K562 (cell line): ENCODE results near the gene TOMM70. TPM values are rescaled to one million over a fixed set of nuclear protein-coding genes. Genes with fewer than 3 reads are reported as not detected.

ENCODE experiments used
- ATAC-seq: fragments of 200-7000 bp; cut with Tn5 transposase; 3 replicates; pipeline ENCODE4 v1.9.1; 2020; ENCODE audit warnings: moderate library complexity
- BruUV-seq: library from RNA; stranded (reverse); fragments of 400-500 nt; replicated peaks from 2 replicates; lab custom pipeline; 2021; lab: Mats Ljungman, UMichigan
- CTCF ChIA-PET: fragments of 300-600 bp; formaldehyde crosslinking; extraction: SDS; loops from one replicate; lab custom pipeline; 2021; ENCODE audit warnings: low intra/inter-chr PET ratio; lab: Yijun Ruan, JAX
- POLR2A ChIA-PET: fragments of 300-600, 350-650 bp; sonication (Branson Sonifier 250); formaldehyde crosslinking; extraction: SDS; loops from one replicate; lab custom pipeline; 2021; ENCODE audit warnings: antibody characterized with exemption, inconsistent platforms; lab: Yijun Ruan, JAX
- DNase-seq, 4 experiments: peaks; one replicate each; pipeline versions ENCODE4 v3.0.0 to v3.0.0-alpha.2; 2011 to 2018; ENCODE audit warnings: low spot score in 3 of 4, mixed read lengths in 3 of 4; ENCODE audit errors: extremely low read depth in 1 of 4
- FAIRE-seq: peaks from 2 replicates; lab custom pipeline; 2011; peaks lifted over from hg19 to GRCh38; lab: Jason Lieb, UNC
- H2AFZ ChIP-seq: 2 replicates; pipeline ENCODE4 v1.6.0; 2011; ENCODE audit warnings: low read depth, low read length, control low read depth, inconsistent platforms
- H3K27ac ChIP-seq: fragments of 200-600 bp; 3 replicates; pipeline ENCODE4 v1.8.0; 2011; ENCODE audit warnings: low read depth, mild to moderate bottlenecking, control low read depth, inconsistent platforms, low read length, moderate library complexity, mixed read lengths; ENCODE audit errors: extremely low read depth
- H3K27me3 ChIP-seq, 2 experiments: fragments of 300-600 bp in 1 of 2; 2 replicates in 1 of 2; 3 replicates in 1 of 2; pipeline versions ENCODE4 v1.6.0 to v1.8.0; 2011; ENCODE audit warnings: inconsistent platforms in 2 of 2, low read length in 2 of 2, mild to moderate bottlenecking in 1 of 2, mixed read lengths in 1 of 2, moderate library complexity in 1 of 2; ENCODE audit not compliant: control insufficient read depth in 2 of 2, insufficient read depth in 2 of 2
- H3K36me3 ChIP-seq: fragments of 300-600 bp; 3 replicates; pipeline ENCODE4 v1.8.0; 2011; ENCODE audit warnings: mild to moderate bottlenecking, low read length, inconsistent platforms; ENCODE audit not compliant: control insufficient read depth, insufficient read depth
- H3K4me1 ChIP-seq, 2 experiments: fragments of 200-600 bp in 1 of 2; replicated peaks in 1 of 2; 2 replicates in 1 of 2; 3 replicates in 1 of 2; pipeline versions ENCODE4 v1.5.1 to v1.8.0; 2011; ENCODE audit warnings: inconsistent platforms in 2 of 2, low read length in 2 of 2, mild to moderate bottlenecking in 1 of 2, mixed read lengths in 1 of 2, moderate library complexity in 1 of 2; ENCODE audit not compliant: control insufficient read depth in 2 of 2, insufficient read depth in 2 of 2
- H3K4me2 ChIP-seq: 2 replicates; pipeline ENCODE4 v1.6.1; 2011; ENCODE audit warnings: low read length, control low read depth, inconsistent platforms, mixed read lengths; ENCODE audit not compliant: insufficient read depth
- H3K4me3 ChIP-seq: fragments of 200-600 bp; sonication (generic), shearing (Covaris generic); 2 replicates; pipeline ENCODE4 v1.5.1; 2016; ENCODE audit warnings: control low read depth, inconsistent platforms
- H3K79me2 ChIP-seq: fragments of 200-600 bp; 3 replicates; pipeline ENCODE4 v1.8.0; 2011; ENCODE audit warnings: low read length, inconsistent platforms; ENCODE audit not compliant: control insufficient read depth, insufficient read depth
- H3K9ac ChIP-seq, 2 experiments: 2 replicates each; pipeline versions ENCODE4 v1.6.0 to v1.6.1; 2011; ENCODE audit warnings: low read depth in 2 of 2, low read length in 2 of 2, control low read depth in 1 of 2, inconsistent platforms in 1 of 2, mild to moderate bottlenecking in 1 of 2, mixed read lengths in 1 of 2; ENCODE audit not compliant: insufficient read depth in 1 of 2
- H3K9me1 ChIP-seq: one replicate; pipeline ENCODE4 v1.6.0; 2011; ENCODE audit warnings: inconsistent platforms, mild to moderate bottlenecking, low read length, moderate library complexity; ENCODE audit not compliant: control insufficient read depth, insufficient read depth
- H3K9me3 ChIP-seq: replicated peaks from 2 replicates; pipeline ENCODE4 v1.5.1; 2011; ENCODE audit warnings: low read depth, low read length, inconsistent platforms; ENCODE audit not compliant: control insufficient read depth, insufficient read depth
- H4K20me1 ChIP-seq: replicated peaks from 2 replicates; pipeline ENCODE4 v1.6.1; 2011; ENCODE audit warnings: low read length, inconsistent platforms, mixed read lengths; ENCODE audit not compliant: control insufficient read depth, insufficient read depth
- BHLHE40 ChIP-seq: IDR thresholded peaks from 2 replicates; pipeline ENCODE4 v1.6.1; 2011; ENCODE audit warnings: low read length, improper control_type of control experiment
- BRCA1 ChIP-seq, 2 experiments: fragments of 450-650 bp in 1 of 2; sonication (generic) in 1 of 2; formaldehyde crosslinking in 1 of 2; IDR thresholded peaks; 2 replicates each; pipeline versions ENCODE4 v1.5.0 to v1.6.1; 2017 to 2020; ENCODE audit warnings: mild to moderate bottlenecking in 1 of 2, missing genetic modification reagents in 1 of 2
- ETV5 ChIP-seq: sonication (generic); formaldehyde crosslinking; IDR thresholded peaks from 2 replicates; pipeline ENCODE4 v1.4.0; 2020; ENCODE audit warnings: low read depth, mild to moderate bottlenecking, missing genetic modification reagents
- FOXP1 ChIP-seq: sonication (generic); formaldehyde crosslinking; IDR thresholded peaks from 2 replicates; pipeline ENCODE4 v1.8.0; 2022; ENCODE audit warnings: mild to moderate bottlenecking, missing genetic modification reagents
- HEY1 ChIP-seq: fragments of 250-450 bp; sonication (Bioruptor Pico); IDR thresholded peaks from 2 replicates; pipeline ENCODE4 v1.5.0; 2020; ENCODE audit warnings: mild to moderate bottlenecking, moderate library complexity, borderline replicate concordance
- NFYB ChIP-seq: IDR thresholded peaks from 2 replicates; pipeline ENCODE4 v1.6.1; 2011; ENCODE audit warnings: mild to moderate bottlenecking, moderate library complexity; ENCODE audit not compliant: insufficient read length; ENCODE audit errors: extremely low read depth
- SMC3 ChIP-seq: conservative IDR thresholded peaks from 2 replicates; pipeline ENCODE4 v1.6.1; 2011; ENCODE audit warnings: low read depth, low read length, improper control_type of control experiment; ENCODE audit not compliant: insufficient read depth
- TARDBP ChIP-seq: fragments of 450-650 bp; IDR thresholded peaks from 2 replicates; pipeline ENCODE4 v1.6.1; 2016
- WHSC1 ChIP-seq: IDR thresholded peaks from one replicate; pipeline ENCODE4 v1.6.1; 2012; ENCODE audit warnings: low read length, control low read depth, inconsistent platforms
- WGBS: fragments of 100-300 bp; shearing (Covaris generic); methylation state at CpG from one replicate; pipeline ENCODE4 v1.1.6; 2016; ENCODE audit warnings: low coverage, mixed read lengths; ENCODE audit not compliant: insufficient coverage; ENCODE audit errors: missing lambda C conversion rate; 5-methylcytosine and 5-hydroxymethylcytosine counted together
- in situ Hi-C: fragments of 300-500 bp; cut with MboI; formaldehyde crosslinking; loops from 4 replicates; pipeline ENCODE4 v1.15.0; 2018; ENCODE audit warnings: inconsistent platforms, mixed read lengths
- intact Hi-C: fragments of 100-400 bp; cut with micrococcal nuclease; formaldehyde crosslinking; loops from 2 replicates; pipeline ENCODE4 v1.14.2; 2022
- polyA plus RNA-seq, 8 experiments: library from polyadenylated mRNA; depleted of rRNA in 4 of 8; stranded (reverse) in 5 of 8; unstranded in 3 of 8; fragments of >200 nt; fragmentation: Nextera tagmentation in 2 of 8; fragmentation: Illumina TruSeq in 1 of 8; extraction: Ambion mirVana in 2 of 8; extraction: Trizol in 1 of 8; gene quantifications; 2 replicates each; pipeline versions ENCODE4 v1.2.1 to v1.2.3, GENCODE V29; 2011 to 2014; ENCODE audit warnings: inconsistent platforms in 1 of 8, missing spikeins in 1 of 8
- total RNA-seq, 7 experiments: library from RNA; depleted of rRNA in 6 of 7; stranded (reverse); fragments of >200 nt in 6 of 7; fragmentation: Illumina TruSeq in 2 of 7; extraction: Trizol in 2 of 7; gene quantifications; 2 replicates each; pipeline versions ENCODE4 v1.2.1 to v1.2.3, GENCODE V29; 2011 to 2021; ENCODE audit warnings: low replicate concordance in 1 of 7
- TF ChIP-seq, protein P1 (sequence below): fragments of 450-650 bp; conservative IDR thresholded peaks from 2 replicates; pipeline ENCODE4 v1.6.1; 2016; ENCODE audit warnings: missing genetic modification characterization, low read depth, mild to moderate bottlenecking, control low read depth, missing compliant biosample characterization
- TF ChIP-seq, protein P2 (sequence below): fragments of 450-650 bp; formaldehyde crosslinking; IDR thresholded peaks from 2 replicates; pipeline ENCODE4 v1.4.0; 2020; ENCODE audit warnings: mild to moderate bottlenecking, mixed read lengths
- TF ChIP-seq, protein P3 (sequence below): fragments of 450-650 bp; formaldehyde crosslinking; IDR thresholded peaks from 2 replicates; pipeline ENCODE4 v1.4.0; 2022; ENCODE audit warnings: mild to moderate bottlenecking, moderate library complexity

TOMM70 gene
- total and polyA plus RNA-seq, 9 of the 15 experiments (the other 6 are each of a cell fraction or from before 2014, with no cell fraction given): 17.5 to 75.6 (median 54.9) TPM

DNA sequence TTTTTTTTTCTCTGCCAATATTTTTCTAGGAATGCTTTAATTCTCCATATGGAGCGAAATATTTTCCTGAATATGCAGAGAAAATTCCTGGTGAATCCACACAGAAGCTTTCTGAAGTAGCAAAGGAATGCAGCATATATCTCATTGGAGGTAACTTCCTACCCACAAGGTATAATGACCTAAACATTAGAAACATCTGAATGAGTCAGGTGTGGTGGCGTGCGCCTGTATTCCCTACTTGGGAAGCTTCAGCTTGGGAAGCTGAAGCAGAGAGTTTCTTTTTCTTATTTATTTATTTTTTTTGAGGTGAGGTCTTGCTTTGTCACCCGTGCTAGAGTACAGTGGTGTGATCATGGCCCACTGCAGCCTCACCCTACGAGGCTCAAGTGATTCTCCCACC is 61.1 kb downstream of the TOMM70 start:
- H3K4me3 ChIP-seq: no peak overlapping the region
- intact Hi-C loops: no loop called here

More for the DNA sequence above, 61.1 kb downstream of the TOMM70 start:
- Histone ChIP-seq H3K9me1 (no peaks in the 10 kb centered on the region), H3K9ac (no peak overlapping the region), H3K9me3 (no peaks in the 10 kb centered on the region), H3K27me3 (no peaks in the 10 kb centered on the region), H4K20me1 (no peaks in the 10 kb centered on the region), H2AFZ (no peak overlapping the region), H3K36me3 (peaks cover 6% of the 10 kb centered on the region; the same call in 2 of the 3 replicates), H3K27ac (no peak overlapping the region), H3K79me2 (peaks cover 6% of the 10 kb centered on the region; the same call in 2 of the 3 replicates), H3K4me2 (no peak overlapping the region), H3K4me1 (peaks cover 7 to 9% of the 10 kb centered on the region in 2 experiments; a peak in 4 of 5 replicates)
- ChIA-PET POLR2A (interaction anchor here (1.3 kb wide), 1 partner anchor 9 kb away, joined by 4 read pairs; no protein-coding TSS in a partner anchor), CTCF (no interaction called here)
- BruUV-seq: no TSS peak
- TF ChIP-seq BHLHE40: no peak
- TF ChIP-seq TARDBP: no peak
- no peak for TF ChIP-seq WHSC1
- TF ChIP-seq, protein P1, sequence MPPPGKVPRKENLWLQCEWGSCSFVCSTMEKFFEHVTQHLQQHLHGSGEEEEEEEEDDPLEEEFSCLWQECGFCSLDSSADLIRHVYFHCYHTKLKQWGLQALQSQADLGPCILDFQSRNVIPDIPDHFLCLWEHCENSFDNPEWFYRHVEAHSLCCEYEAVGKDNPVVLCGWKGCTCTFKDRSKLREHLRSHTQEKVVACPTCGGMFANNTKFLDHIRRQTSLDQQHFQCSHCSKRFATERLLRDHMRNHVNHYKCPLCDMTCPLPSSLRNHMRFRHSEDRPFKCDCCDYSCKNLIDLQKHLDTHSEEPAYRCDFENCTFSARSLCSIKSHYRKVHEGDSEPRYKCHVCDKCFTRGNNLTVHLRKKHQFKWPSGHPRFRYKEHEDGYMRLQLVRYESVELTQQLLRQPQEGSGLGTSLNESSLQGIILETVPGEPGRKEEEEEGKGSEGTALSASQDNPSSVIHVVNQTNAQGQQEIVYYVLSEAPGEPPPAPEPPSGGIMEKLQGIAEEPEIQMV: no peak
- no peak for TF ChIP-seq NFYB
- TF ChIP-seq HEY1 (CRISPR knock-in tag): no peak
- TF ChIP-seq, protein P2, sequence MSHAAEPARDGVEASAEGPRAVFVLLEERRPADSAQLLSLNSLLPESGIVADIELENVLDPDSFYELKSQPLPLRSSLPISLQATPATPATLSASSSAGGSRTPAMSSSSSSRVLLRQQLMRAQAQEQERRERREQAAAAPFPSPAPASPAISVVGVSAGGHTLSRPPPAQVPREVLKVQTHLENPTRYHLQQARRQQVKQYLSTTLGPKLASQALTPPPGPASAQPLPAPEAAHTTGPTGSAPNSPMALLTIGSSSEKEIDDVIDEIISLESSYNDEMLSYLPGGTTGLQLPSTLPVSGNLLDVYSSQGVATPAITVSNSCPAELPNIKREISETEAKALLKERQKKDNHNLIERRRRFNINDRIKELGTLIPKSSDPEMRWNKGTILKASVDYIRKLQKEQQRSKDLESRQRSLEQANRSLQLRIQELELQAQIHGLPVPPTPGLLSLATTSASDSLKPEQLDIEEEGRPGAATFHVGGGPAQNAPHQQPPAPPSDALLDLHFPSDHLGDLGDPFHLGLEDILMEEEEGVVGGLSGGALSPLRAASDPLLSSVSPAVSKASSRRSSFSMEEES (CRISPR knock-in tag): no peak
- TF ChIP-seq FOXP1 (CRISPR knock-in tag): no peak
- TF ChIP-seq, protein P3, sequence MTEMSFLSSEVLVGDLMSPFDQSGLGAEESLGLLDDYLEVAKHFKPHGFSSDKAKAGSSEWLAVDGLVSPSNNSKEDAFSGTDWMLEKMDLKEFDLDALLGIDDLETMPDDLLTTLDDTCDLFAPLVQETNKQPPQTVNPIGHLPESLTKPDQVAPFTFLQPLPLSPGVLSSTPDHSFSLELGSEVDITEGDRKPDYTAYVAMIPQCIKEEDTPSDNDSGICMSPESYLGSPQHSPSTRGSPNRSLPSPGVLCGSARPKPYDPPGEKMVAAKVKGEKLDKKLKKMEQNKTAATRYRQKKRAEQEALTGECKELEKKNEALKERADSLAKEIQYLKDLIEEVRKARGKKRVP: no peak
- TF ChIP-seq SMC3: no peak
- no peak for TF ChIP-seq ETV5 (CRISPR knock-in tag)
- no peak for TF ChIP-seq BRCA1 (IDR thresholded peaks at IDR 0.05)
- TF ChIP-seq BRCA1 (CRISPR knock-in tag; IDR thresholded peaks at IDR 0.05): no peak
- ATAC-seq (no peak), DNase-seq (no peak), FAIRE-seq (no peak)
- WGBS: 83% methylated on average over 5 of the region's 5 CpGs
- in situ Hi-C loops: no loop called here
